ENCODE measurements around the gene KCTD10. TPM values are rescaled to one million over a fixed set of nuclear protein-coding genes. Genes with fewer than 3 reads are reported as not detected.

Gene KCTD10
- total RNA-seq, 1 donor from 2014 or later: 51.7 TPM

Other genes starting within 250 kb of the KCTD10 start
- not detected for gene FOXN4, start 168.0 kb downstream of the KCTD10 start, total RNA-seq
- 1.0 TPM for gene MYO1H, start 129.4 kb downstream of the KCTD10 start, total RNA-seq
- 29.6 TPM for gene UBE3B, start 334 bp upstream of the KCTD10 start, total RNA-seq
- 74.2 TPM for gene MMAB, start 96.2 kb upstream of the KCTD10 start, total RNA-seq
- gene MVK, start 96.5 kb upstream of the KCTD10 start, total RNA-seq: 55.2 TPM
- gene FAM222A, start 236.5 kb upstream of the KCTD10 start, total RNA-seq: 5.4 TPM

Data from esophagus mucosa (tissue), 1 donor.